ENCODE results near the gene VILL.

The VILL gene

DNA sequence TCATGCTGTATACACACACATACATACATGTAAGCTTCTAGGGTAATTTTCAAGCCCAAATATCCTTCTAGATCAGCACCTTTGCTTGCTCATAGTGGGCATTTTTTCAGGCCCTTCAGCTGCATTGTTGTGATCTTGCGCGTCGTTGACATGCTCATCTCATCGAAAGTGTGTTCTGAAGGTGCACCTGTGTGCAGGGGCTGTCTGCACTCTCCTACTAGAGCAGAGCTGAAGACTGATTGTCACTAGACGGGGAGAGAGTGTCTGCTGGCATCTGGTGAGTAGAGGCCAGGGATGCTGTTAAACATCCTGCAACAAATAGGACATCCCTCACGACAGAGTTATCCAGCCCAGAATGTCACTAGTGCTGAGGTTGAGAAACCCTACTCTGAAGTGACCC lies 35.7 kb upstream of the VILL start:
- TF ChIP-seq CTCF (IDR thresholded peaks at IDR 0.05; ENCODE audit: low read depth, low read length), result no peak
- DNase-seq (ENCODE audit: extremely low read depth, low read depth), result no peak

GRCh38 chr3:37955918-37956707 lies 34.5 kb upstream of the VILL start:
- TF ChIP-seq CTCF (IDR thresholded peaks at IDR 0.05; ENCODE audit: low read depth, low read length), result no peak
- no peak for DNase-seq (ENCODE audit: extremely low read depth, low read depth)

- DNase-seq (ENCODE audit: extremely low read depth, low read depth), result no peak
- no peak for TF ChIP-seq CTCF (IDR thresholded peaks at IDR 0.05; ENCODE audit: low read depth, low read length)
Observed at GRCh38 chr3:37956723-37957538, 33.7 kb upstream of the VILL start.

DNA sequence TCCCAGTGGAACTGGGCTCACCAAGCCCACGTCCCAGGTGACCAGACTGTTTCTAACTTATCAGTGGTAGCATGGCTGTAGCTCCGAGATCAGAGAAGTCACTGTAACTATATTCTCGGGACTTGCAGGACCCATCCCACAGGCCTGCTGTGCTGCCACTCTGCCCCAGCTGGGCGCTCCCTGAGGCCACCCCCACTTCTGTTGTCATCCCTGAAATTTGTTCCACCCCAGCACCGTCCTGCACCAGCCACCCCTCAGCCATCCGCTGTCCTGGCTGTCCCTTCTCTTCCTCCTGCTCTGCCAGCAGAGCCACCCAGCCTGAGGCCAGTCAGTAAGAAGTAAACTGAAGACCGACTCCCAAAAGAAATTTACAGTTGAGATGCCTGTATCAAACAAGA lies 33.0 kb upstream of the VILL start:
- no peak for DNase-seq (ENCODE audit: extremely low read depth, low read depth)
- no peak for TF ChIP-seq CTCF (IDR thresholded peaks at IDR 0.05; ENCODE audit: low read depth, low read length)

DNA sequence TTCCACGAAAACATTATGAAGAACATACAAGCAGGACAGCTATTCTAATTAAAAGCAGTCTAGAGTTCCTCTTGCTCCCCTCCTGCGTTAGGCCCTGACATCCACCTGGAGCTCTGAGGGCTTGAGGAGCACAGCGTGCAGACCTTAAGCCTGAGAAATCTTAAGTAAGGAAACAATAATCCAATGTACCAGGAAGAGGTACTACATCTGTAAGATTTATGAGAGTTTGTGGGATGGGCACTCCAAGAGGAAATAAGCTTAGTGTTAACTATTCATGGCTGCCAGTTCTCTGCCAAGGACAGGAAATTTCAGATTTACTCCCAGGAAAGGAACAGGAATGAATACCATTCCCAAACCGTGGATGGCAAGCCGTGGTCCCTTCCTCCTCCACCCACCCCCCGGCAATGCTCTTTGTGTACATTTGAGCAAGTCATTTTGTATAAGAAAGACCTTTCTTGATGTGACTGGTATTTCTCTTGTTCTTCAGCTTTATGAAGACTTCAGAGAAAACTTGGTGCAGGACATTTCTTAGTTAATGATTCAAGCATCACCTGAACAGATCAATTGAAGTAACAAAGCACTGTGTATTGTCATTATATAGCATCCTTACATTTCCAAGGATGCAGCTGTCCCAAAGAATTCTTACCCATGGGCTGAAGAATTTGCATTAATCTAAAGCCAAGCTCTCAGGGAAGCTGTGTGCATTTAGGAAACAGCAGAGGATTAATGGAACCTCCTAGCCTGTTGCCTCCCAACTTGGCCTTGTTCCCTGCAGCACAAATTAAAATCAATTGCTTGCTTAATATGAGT lies 28.8 kb upstream of the VILL start:
- TF ChIP-seq CTCF (IDR thresholded peaks at IDR 0.05; ENCODE audit: low read depth, low read length), result no peak
- no peak for DNase-seq (ENCODE audit: extremely low read depth, low read depth)

GRCh38 chr3:37963016-37963415 lies 27.6 kb upstream of the VILL start:
- no peak for DNase-seq (ENCODE audit: extremely low read depth, low read depth)
- TF ChIP-seq CTCF (IDR thresholded peaks at IDR 0.05; ENCODE audit: low read depth, low read length), result no peak

Measured in AG09319 (cell line).